Ectodermal cell (in vitro differentiated cells): Measurements from ENCODE around the gene NXPH4.

Experiments
- H3K27ac ChIP-seq: 2 replicates; pipeline ENCODE4 v1.7.0; 2013; ENCODE audit warnings: mild to moderate bottlenecking, low read depth, low read length; ENCODE audit not compliant: insufficient read depth, poor library complexity, severe bottlenecking
- H3K27me3 ChIP-seq: 2 replicates; pipeline ENCODE4 v1.7.0; 2013; ENCODE audit warnings: mild to moderate bottlenecking, low read length; ENCODE audit not compliant: insufficient read depth, control insufficient read depth, poor library complexity, severe bottlenecking
- H3K36me3 ChIP-seq: one replicate; pipeline ENCODE4 v1.7.0; 2013; ENCODE audit warnings: low read length; ENCODE audit not compliant: control insufficient read depth, insufficient read depth
- H3K4me1 ChIP-seq: one replicate; pipeline ENCODE4 v1.7.0; 2013; ENCODE audit warnings: low read length; ENCODE audit not compliant: control insufficient read depth, insufficient read depth
- H3K4me3 ChIP-seq: 2 replicates; pipeline ENCODE4 v1.7.0; 2013; ENCODE audit warnings: low read depth, low read length, control low read depth; ENCODE audit not compliant: insufficient read depth
- H3K9me3 ChIP-seq: 2 replicates; pipeline ENCODE4 v1.7.0; 2013; ENCODE audit warnings: mild to moderate bottlenecking, low read length, moderate library complexity; ENCODE audit not compliant: control insufficient read depth
- WGBS, 2 experiments: methylation state at CpG; one replicate each; pipeline ENCODE4 v1.1.7; 2013; ENCODE audit warnings: missing lambda C conversion rate in 2 of 2; 5-methylcytosine and 5-hydroxymethylcytosine counted together

NXPH4 gene

DNA sequence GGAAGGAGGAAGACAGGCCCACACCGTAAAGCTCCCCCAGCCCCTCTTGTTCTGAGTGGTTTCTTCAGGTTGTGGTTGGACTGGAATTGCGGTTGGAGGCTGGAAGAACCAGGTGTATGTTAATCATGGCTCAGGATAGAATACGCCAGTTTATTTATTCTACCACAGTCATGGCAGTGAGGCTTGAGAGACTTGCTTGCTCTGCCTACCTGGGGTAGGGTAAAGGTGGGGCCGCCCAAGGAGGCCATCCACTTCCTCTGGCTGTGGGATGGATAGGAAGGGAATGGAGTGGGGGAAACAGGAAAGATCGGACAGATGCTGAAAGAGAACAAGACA lies 21.0 kb downstream of the NXPH4 start:
- peaks cover 77% of the 10 kb centered on the region for H3K27me3 ChIP-seq
- peaks cover 67% of the 10 kb centered on the region for H3K4me1 ChIP-seq
- no peak overlapping the region for H3K27ac ChIP-seq
- H3K36me3 ChIP-seq, result peaks cover 16% of the 10 kb centered on the region
- peak overlapping the region; percentile 45 for H3K4me3 ChIP-seq
- WGBS, 2 experiments, result 48 to 56% methylated on average over 5 of the region's 5 CpGs
- H3K9me3 ChIP-seq, result no peaks in the 10 kb centered on the region

DNA sequence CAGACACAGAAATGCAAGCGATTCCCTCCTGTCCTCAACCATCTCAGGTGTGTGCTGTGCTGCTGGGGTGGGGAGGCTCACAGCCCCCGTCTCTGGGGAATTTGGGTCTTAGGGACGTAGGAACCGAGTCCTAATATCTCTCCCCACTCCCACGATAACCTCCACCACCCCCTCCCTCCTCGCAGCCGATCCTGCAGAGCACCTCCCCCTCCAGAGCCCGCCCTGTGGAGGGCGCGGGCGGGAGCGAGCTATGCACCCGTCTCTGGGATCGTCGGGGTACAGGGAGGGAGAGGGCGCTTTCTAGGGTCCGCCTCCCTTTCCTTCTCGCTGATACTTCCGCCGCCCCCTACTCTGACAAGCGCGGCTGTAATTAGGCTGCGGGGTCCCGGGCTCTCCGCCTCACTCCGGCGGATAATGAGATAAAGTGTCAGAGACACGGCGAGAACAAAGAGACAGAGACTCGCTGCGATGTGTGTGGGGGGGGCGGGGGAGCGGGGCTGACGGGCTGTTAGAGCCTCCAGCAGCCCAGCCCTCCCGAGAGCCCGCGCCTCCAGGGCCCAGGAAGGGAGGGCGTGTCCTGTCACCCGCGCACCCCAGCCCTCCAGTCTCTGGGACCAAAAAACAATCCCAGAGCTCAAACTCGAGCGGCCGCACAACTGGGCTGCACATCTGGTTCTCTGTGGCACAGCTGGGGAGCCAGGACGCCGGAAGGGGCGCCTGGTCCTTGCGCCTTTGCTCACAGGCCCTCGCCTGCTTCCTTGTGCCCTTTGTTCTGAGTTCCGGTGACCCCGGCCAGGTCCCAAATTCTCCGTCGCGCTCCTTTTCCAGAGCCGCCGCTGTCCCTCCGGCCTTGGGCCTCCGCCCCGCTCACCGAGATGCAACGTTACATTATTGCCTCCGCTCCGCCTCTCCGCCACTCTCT lies 21.6 kb downstream of the NXPH4 start:
- Histone ChIP-seq H3K4me1 (peaks cover 67% of the 10 kb centered on the region), H3K27ac (peak overlapping the region; percentile 47), H3K36me3 (peaks cover 9% of the 10 kb centered on the region), H3K4me3 (peak overlapping the region; percentile 45), H3K27me3 (peaks cover 83% of the 10 kb centered on the region), H3K9me3 (no peaks in the 10 kb centered on the region)
- 2 to 3% methylated on average over 63 of the region's 63 CpGs for WGBS, 2 experiments

DNA sequence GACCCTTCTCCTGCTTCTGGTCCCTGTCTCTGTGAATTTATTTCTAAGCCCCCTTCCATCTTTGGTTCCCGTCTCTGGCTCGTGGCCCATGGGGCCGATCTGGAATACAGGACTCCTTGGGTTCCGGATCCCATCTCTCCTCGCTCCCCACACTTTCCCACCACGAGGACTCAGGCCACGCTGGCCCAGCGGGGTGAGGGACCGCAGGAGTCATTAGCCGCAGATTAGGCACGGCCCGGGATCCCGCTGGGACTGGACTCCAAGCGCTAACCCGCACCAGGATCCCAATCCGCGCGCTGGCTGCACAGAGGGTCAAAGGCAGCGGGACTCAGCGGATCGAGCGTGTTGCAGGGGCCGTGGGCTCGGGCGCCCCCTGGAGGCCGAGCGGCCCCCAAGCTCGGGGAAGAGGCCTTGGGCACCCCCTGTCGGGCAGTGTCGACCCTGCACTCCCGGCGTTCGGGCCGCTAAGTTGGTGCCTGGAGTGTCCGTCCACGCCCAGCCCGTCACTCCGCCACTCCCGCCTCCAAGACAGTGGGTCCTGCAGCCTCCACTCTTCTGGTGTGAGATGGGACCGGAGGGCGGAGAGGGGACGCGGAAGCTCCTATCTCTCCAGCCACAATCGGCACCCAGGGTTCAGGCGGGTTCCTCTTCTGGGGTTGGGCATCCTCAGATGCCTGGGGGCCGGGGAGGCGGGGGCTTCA lies 22.4 kb downstream of the NXPH4 start:
- Histone ChIP-seq H3K9me3 (no peaks in the 10 kb centered on the region), H3K4me3 (peak overlapping the region; percentile 45), H3K4me1 (peaks cover 67% of the 10 kb centered on the region), H3K36me3 (peaks cover 2% of the 10 kb centered on the region), H3K27me3 (peaks cover 91% of the 10 kb centered on the region), H3K27ac (peak overlapping the region; percentile 47)
- 3% methylated on average over 47 of the region's 47 CpGs for WGBS, 2 experiments

DNA sequence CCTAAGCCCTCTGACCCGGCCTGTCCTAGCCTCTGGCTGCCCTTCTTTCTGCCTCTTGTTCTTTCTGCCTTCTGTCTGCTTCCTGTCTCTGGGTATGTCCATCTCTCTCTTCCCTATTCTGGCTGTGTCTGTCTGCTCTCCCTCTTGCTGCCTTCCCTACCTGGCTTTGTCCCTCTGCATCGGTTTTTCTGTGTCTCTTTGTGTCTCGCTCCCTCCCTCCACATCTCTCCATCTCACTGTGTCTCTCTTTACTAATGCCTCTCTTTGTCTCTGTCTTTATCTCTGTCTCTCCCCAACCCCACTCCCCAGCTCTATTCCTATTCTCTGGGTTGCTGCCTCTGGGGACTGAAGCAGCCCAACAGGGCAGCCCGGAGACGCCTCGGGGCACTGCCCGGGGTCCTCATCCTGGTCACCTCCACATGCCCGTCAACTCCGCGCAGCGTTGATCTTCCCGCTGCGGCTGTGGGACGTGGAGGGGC lies 23.0 kb downstream of the NXPH4 start:
- Histone ChIP-seq H3K27ac (no peak overlapping the region), H3K4me1 (peaks cover 67% of the 10 kb centered on the region), H3K9me3 (no peaks in the 10 kb centered on the region), H3K27me3 (peaks cover 98% of the 10 kb centered on the region), H3K36me3 (no peaks in the 10 kb centered on the region), H3K4me3 (peak overlapping the region; percentile 39)
- 3% methylated on average over 14 of the region's 14 CpGs for WGBS, 2 experiments

DNA sequence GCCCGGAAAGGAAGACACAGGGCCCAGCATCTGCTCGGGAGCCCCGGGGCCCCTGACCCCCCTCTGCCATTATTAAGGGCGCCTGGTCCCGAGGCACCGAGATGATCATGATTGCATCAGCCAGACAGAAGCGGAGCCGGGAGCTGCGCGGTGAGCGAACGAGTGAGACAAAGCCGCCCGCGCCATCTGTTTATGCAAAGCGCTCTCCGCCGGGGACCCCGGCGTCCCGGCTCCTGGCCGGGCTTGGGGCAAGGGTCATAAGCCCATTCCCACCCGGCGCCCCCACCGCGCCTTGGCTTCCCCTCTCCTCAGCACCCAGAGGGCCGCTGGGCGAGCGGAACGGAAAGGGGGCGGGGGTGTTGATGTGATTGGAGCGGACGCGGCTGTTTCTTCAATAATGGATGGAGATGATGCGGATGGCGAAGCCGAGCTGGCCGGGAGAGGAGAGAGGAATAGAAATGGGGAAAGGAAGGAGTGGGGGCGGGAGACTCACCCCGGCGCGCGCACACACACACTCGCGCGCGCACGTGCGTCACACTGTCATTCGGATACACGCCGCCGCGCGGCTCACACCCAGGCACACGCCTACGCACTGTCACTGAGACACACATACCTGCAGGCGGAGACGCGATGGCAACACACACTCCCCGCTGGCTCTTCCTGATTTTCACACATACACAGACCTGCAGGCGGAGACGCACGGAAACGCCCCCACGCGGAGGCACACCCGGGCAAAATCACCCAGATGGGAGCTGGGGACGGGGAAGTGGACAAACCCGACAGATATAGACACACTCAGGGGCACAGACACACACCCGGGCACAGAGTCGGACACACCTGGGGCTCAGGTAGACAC lies 23.7 kb downstream of the NXPH4 start:
- peaks cover 62% of the 10 kb centered on the region for H3K4me1 ChIP-seq
- no peaks in the 10 kb centered on the region for H3K9me3 ChIP-seq
- peaks cover 95% of the 10 kb centered on the region for H3K27me3 ChIP-seq
- no peaks in the 10 kb centered on the region for H3K36me3 ChIP-seq
- H3K4me3 ChIP-seq, result peak overlapping the region; percentile 39
- WGBS, 2 experiments, result 3% methylated on average over 71 to 72 of the region's 72 CpGs
- no peak overlapping the region for H3K27ac ChIP-seq

DNA sequence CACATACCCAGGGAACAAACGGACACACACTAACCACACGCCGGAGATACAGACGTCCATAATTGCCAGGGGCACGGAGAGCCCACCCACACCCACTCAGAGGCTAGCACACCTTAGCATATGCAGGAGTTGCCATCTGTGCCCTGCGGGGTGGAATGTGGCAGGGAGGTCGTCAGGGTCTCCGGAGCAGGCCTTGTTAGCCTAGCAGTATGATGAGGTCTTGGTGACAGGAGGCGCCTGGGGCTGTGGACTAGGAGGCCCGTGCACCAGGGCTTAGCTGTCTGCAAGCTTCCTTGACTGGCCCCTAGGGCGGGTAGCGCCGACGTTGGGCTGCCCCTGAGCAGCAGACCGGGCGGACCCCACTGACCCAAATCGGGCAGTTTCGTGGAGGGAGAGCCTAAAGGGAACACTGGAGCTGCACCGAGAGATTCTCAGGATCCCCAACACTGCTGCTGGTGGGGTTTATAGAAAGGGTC lies 24.4 kb downstream of the NXPH4 start:
- no peak overlapping the region for H3K4me3 ChIP-seq
- H3K36me3 ChIP-seq, result no peaks in the 10 kb centered on the region
- no peaks in the 10 kb centered on the region for H3K9me3 ChIP-seq
- peaks cover 55% of the 10 kb centered on the region for H3K4me1 ChIP-seq
- H3K27me3 ChIP-seq, result peaks cover 88% of the 10 kb centered on the region
- 8 to 9% methylated on average over 19 of the region's 19 CpGs for WGBS, 2 experiments
- H3K27ac ChIP-seq, result no peak overlapping the region

DNA sequence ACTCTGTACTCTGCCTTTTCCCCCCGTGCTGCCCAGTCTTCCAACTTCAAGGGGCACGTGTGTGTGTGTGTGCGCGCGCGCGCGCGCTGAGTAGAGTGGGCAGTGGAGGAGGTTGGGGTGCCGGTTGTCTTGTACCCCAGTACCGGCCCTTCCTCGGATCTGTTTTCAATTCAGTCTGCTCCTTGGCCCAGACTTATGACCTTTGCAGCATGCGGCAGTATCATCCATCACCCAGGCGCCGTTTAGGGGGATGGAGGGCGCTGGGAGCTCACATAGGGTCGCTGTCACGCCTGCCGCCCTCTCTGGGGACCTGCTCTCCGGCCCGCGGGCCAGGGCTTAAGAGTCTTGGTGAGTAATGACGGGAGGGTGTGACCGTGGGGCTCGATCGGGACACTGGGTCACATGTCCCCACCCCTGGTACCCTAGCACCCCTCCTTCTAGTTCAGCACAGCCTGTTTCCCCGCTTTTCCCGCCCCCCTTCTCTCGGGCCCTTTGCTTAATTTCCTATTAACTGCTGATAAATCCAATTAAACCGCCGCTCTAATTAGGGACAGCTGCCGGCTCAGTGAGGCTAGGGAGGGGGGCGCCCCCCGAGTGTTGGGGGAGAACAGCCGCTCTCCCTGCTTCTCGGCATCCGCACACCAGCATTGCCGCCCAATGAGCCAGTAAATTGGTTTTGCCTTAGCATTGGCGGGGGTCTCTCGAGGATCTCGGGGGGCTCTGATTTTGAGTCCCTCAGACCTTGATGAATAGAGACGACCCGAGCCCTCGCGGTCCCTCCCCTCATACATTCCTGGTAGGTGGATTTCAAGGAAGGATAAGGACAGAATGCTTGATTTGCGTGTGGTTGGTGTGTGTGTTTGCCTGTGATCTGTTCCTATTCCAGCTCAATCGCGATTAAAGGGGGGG lies 25.1 kb downstream of the NXPH4 start:
- no peaks in the 10 kb centered on the region for H3K36me3 ChIP-seq
- no peak overlapping the region for H3K27ac ChIP-seq
- peaks cover 50% of the 10 kb centered on the region for H3K4me1 ChIP-seq
- no peaks in the 10 kb centered on the region for H3K9me3 ChIP-seq
- 11 to 13% methylated on average over 48 of the region's 48 CpGs for WGBS, 2 experiments
- H3K4me3 ChIP-seq, result no peak overlapping the region
- H3K27me3 ChIP-seq, result peaks cover 81% of the 10 kb centered on the region

DNA sequence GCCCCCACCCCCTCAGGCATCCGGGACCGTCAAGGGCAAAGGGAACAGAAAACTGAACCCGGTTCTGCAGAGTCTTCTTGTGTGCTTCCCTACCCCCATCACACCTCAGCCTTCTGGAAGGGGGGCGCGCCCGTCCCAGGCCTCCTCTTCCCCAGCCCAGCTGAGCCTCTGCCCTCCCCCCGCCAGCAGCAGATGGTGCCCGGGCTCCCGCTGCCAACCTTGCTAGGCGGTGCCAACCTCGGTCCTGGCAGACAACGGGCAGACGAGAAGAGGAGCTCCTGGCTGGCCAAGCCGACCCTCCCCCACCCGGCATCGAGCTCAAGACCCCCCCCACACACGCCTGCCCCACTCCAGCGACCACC lies 25.7 kb downstream of the NXPH4 start:
- Histone ChIP-seq H3K4me1 (peaks cover 44% of the 10 kb centered on the region), H3K27ac (no peak overlapping the region), H3K27me3 (peaks cover 75% of the 10 kb centered on the region), H3K4me3 (peak overlapping the region; percentile 36), H3K9me3 (no peaks in the 10 kb centered on the region), H3K36me3 (no peaks in the 10 kb centered on the region)
- 3 to 4% methylated on average over 18 of the region's 18 CpGs for WGBS, 2 experiments

DNA sequence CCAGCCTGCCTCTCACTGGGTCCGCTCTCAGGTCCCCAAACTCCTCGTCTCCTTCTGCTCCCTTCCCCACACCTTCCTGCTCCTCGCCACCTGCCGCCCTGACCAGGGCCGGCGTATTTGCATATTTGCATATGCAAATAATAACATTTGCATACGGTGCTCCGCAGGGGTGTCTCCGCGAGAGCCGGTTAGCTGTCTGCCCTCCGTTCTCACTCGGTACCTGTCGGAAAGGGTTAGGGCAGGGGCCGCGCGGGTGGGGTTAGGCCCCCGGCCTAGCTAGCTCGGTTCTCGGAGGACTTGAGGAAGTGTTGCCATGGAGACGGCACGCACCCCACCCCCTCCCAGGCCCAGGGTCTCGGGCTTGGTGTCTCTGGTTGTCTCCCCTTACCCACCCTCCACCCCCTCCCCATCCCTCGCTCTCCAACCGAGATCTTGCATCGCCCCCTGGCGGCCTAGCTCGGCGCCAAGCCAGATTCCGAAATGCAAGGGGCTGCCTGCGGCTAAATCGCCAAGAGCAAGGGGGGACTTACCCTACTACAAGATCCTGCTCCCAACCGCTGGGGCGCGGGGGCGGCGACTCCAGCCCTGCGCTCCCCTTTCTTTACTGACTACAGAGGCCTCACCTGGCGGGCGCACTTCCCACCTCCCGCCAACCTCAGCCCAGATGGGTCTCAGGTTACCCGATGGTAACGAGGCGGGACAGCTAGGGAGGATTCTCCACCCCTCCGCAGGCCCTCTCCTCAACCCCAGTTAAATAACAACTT lies 26.3 kb downstream of the NXPH4 start:
- Histone ChIP-seq H3K36me3 (no peaks in the 10 kb centered on the region), H3K4me1 (peaks cover 38% of the 10 kb centered on the region), H3K27me3 (peaks cover 69% of the 10 kb centered on the region), H3K27ac (no peak overlapping the region), H3K4me3 (peak overlapping the region; percentile 36), H3K9me3 (no peaks in the 10 kb centered on the region)
- WGBS, 2 experiments, result 0% methylated on average over 45 of the region's 45 CpGs
